CD4-positive, alpha-beta memory T cell (primary cell): ENCODE data around the gene ZC2HC1C. TPM values are rescaled to one million over a fixed set of nuclear protein-coding genes. Genes with fewer than 3 reads are reported as not detected.
"Not testable (repeated sequence)": the region's sequence is repeated elsewhere in the genome, so short reads cannot be mapped to it uniquely, and the experiment has no call there.

Experiments used
- CTCF ChIA-PET: fragments of 350-600 bp; sonication (Branson Sonifier 250); formaldehyde crosslinking; loops from one replicate; lab custom pipeline; 2021; ENCODE audit warnings: inconsistent platforms; ENCODE audit not compliant: partially characterized antibody; lab: Charles Lee
- POLR2A ChIA-PET: fragments of 350-600 bp; sonication (Branson Sonifier 250); formaldehyde crosslinking; loops from one replicate; lab custom pipeline; 2021; ENCODE audit not compliant: partially characterized antibody; lab: Charles Lee
- DNase-seq, 5 donors: peaks; one replicate each; pipeline versions ENCODE4 v3.0.0 to v3.0.0-alpha.2; 2020 to 2022; ENCODE audit warnings: mixed read lengths in 1 of 5
- H3K27ac ChIP-seq: one replicate; pipeline ENCODE4 v1.7.0; 2013; ENCODE audit warnings: low read depth, low read length
- H3K27me3 ChIP-seq: 2 replicates; pipeline ENCODE4 v1.7.0; 2013; ENCODE audit warnings: mild to moderate bottlenecking, low read length, moderate library complexity; ENCODE audit not compliant: insufficient read depth
- H3K36me3 ChIP-seq: 2 replicates; pipeline ENCODE4 v1.7.0; 2013; ENCODE audit warnings: mild to moderate bottlenecking, low read length, moderate library complexity; ENCODE audit not compliant: insufficient read depth
- H3K4me1 ChIP-seq: 2 replicates; pipeline ENCODE4 v1.7.0; 2013; ENCODE audit warnings: mild to moderate bottlenecking, low read length, moderate library complexity; ENCODE audit not compliant: insufficient read depth
- H3K4me3 ChIP-seq, 2 donors: one replicate each; pipeline ENCODE4 v1.7.0; 2013; ENCODE audit warnings: low read length in 2 of 2, mild to moderate bottlenecking in 1 of 2
- H3K9me3 ChIP-seq, 2 donors: one replicate each; pipeline ENCODE4 v1.7.0; 2013; ENCODE audit warnings: low read length in 2 of 2, control low read depth in 1 of 2; ENCODE audit not compliant: control insufficient read depth in 1 of 2
- H3K27ac Mint-ChIP-seq, 7 donors: one replicate each; pipeline ENCODE4 v1.8.0; 2020 to 2021; ENCODE audit warnings: mixed read lengths in 7 of 7, mild to moderate bottlenecking in 6 of 7, inconsistent platforms in 3 of 7, moderate library complexity in 3 of 7
- H3K27me3 Mint-ChIP-seq, 2 donors: one replicate each; pipeline ENCODE4 v1.8.0; 2020 to 2021; ENCODE audit warnings: mixed read lengths in 2 of 2
- H3K36me3 Mint-ChIP-seq, 2 donors: one replicate each; pipeline ENCODE4 v1.8.0; 2020 to 2021; ENCODE audit warnings: mixed read lengths in 2 of 2, inconsistent platforms in 1 of 2, mild to moderate bottlenecking in 1 of 2
- H3K4me1 Mint-ChIP-seq, 4 donors: one replicate each; pipeline ENCODE4 v1.8.0; 2020 to 2021; ENCODE audit warnings: mixed read lengths in 4 of 4, mild to moderate bottlenecking in 1 of 4
- H3K4me3 Mint-ChIP-seq, 8 donors: one replicate each; pipeline ENCODE4 v1.8.0; 2020 to 2021; ENCODE audit warnings: mixed read lengths in 8 of 8, mild to moderate bottlenecking in 7 of 8, moderate library complexity in 6 of 8, inconsistent platforms in 3 of 8
- H3K9me3 Mint-ChIP-seq, 8 donors: one replicate each; pipeline ENCODE4 v1.8.0; 2020 to 2021; ENCODE audit warnings: mixed read lengths in 8 of 8, mild to moderate bottlenecking in 5 of 8, inconsistent platforms in 3 of 8, moderate library complexity in 1 of 8
- intact Hi-C: fragments of 100-400 bp; cut with micrococcal nuclease; formaldehyde crosslinking; loops from one replicate; pipeline ENCODE4 v1.15.1; 2023
- polyA plus RNA-seq, 2 donors: library from polyadenylated mRNA; unstranded; fragments of 300-500 nt; fragmentation: Illumina TruSeq; gene quantifications; one replicate each; pipeline ENCODE4 v1.2.3, GENCODE V29; 2021
- total RNA-seq, 2 experiments: library from RNA; stranded (reverse); gene quantifications; one replicate each; pipeline ENCODE4 v1.2.3, GENCODE V29; 2021

ZC2HC1C gene
- total and polyA plus RNA-seq, 4 experiments from 2014 or later = 0.76 to 3.6 (median 1.2) TPM

DNA sequence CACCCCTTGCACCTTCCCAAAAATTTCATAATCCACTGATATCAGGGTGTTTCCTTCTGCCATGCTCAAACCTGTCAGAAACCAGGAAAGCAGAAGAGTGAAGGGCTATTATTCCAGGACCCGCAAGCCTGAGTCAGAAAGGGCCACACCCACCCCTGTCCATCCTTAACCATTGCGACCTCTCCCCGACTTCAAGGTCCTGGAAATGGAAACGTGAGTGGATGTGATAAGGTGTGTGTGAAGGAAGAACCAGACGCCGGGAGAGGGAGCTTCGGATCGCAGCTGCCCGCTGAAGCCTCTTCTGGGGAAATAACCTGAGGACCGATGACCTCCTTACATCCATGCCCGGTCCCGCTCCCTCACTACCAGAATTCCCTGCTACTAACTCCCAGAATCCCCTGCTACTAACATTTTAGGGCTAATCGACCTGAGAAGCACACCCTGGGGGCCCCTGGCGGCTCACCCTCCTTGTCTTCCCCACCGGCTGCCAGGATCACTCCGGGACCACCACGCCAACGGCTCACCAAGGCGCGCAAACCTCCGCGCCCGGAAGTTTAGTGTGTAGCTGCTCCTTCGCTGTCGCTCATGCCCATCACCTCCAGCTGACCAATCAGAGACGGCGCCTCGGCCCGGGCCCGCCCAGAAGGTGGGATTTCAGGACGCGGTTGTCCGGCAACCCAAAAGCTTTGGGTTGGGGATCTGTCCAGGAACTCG, 5.8 kb upstream of the ZC2HC1C start, which contains the start of gene ACYP1:
Gene ACYP1, minus strand, starts transcription at position 534 of the 714 bp plus-strand sequence. Its CDS starts 471 bp downstream, at position 63.
- H3K27ac ChIP-seq = peak within 1 kb of the TSS; percentile 76
- Mint-ChIP-seq H3K9me3 (no peaks in the 10 kb centered on the region), H3K4me1 (peaks cover 16 to 42% (median 24%) of the 10 kb centered on the region in 4 donors), H3K27ac (peak within 1 kb of the TSS; percentile 92 to 98 (median 97)), H3K36me3 (peaks cover 11 to 22% of the 10 kb centered on the region in 2 donors), H3K4me3 (peak within 1 kb of the TSS; percentile 96 to 100 (median 99)), H3K27me3 (no peaks in the 10 kb centered on the region)
- peak within 1 kb of the TSS; percentile 85 to 97 for H3K4me3 ChIP-seq
- intact Hi-C loops = loop anchor here (1.0 to 5.0 kb wide), 3 partner anchors 12 to 571 kb away; partner anchors contain the start of genes EIF2B2, ISCA2, MLH3 and NPC2
- POLR2A ChIA-PET = interaction anchor here (0.5 to 2.8 kb wide), 11 partner anchors 8 to 301 kb away, joined by 3 to 18 read pairs (median 4); partner anchors contain the start of genes EIF2B2, MLH3, NEK9 and YLPM1
- CTCF ChIA-PET = interaction anchor here (0.6 to 4.1 kb wide), 5 partner anchors 15 to 1119 kb away, joined by 3 to 25 read pairs (median 6); no protein-coding TSS in a partner anchor
- no peaks in the 10 kb centered on the region for H3K9me3 ChIP-seq
- peaks cover 20% of the 10 kb centered on the region for H3K4me1 ChIP-seq
- DNase-seq = peak; percentile 85 to 89 (median 87)
- no peaks in the 10 kb centered on the region for H3K36me3 ChIP-seq
- H3K27me3 ChIP-seq = no peaks in the 10 kb centered on the region

DNA sequence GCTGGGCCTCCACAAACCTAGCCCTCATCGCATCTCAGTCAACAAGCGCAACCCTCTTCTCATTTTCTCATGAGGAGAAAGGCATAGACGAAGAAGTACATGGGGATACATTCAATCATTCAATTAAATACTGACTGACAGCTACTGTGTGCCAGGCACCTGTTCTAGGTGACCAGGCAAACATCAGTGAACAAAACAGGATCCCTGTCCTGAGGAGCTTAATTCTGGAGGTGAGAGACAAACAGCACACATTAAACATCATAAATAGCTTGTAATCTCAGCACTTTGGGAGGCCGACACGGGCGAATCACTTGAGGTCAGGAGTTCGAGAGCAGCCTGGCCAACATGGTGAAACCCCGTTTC, 5.3 kb upstream of the ZC2HC1C start:
- Histone ChIP-seq H3K4me3 (peak overlapping the region; percentile 85 to 97), H3K4me1 (peaks cover 23% of the 10 kb centered on the region), H3K27ac (peak overlapping the region; percentile 76), H3K9me3 (no peaks in the 10 kb centered on the region), H3K27me3 (no peaks in the 10 kb centered on the region), H3K36me3 (no peaks in the 10 kb centered on the region)
- Mint-ChIP-seq H3K4me3 (peak overlapping the region; percentile 96 to 100 (median 99)), H3K36me3 (peaks cover 11 to 21% of the 10 kb centered on the region in 2 donors), H3K4me1 (peaks cover 15 to 42% (median 24%) of the 10 kb centered on the region in 4 donors), H3K9me3 (no peaks in the 10 kb centered on the region), H3K27ac (peak overlapping the region; percentile 92 to 98 (median 97)), H3K27me3 (no peaks in the 10 kb centered on the region)
- no peak for DNase-seq
- ChIA-PET POLR2A (interaction anchor here (0.7 to 2.8 kb wide), 9 partner anchors 10 to 301 kb away, joined by 3 to 18 read pairs (median 6); partner anchors contain the start of genes EIF2B2, MLH3, NEK9 and YLPM1), CTCF (interaction anchor here (1.1 to 4.1 kb wide), 3 partner anchors 15 to 224 kb away, joined by 3 to 25 read pairs (median 6); no protein-coding TSS in a partner anchor)
- intact Hi-C loops = loop anchor here (1.0 to 5.0 kb wide), 3 partner anchors 13 to 572 kb away; partner anchors contain the start of genes EIF2B2, ISCA2, MLH3 and NPC2

- Histone ChIP-seq H3K4me3 (no peak overlapping the region), H3K9me3 (no peaks in the 10 kb centered on the region), H3K27ac (no peak overlapping the region), H3K27me3 (no peaks in the 10 kb centered on the region), H3K4me1 (peaks cover 27% of the 10 kb centered on the region), H3K36me3 (no peaks in the 10 kb centered on the region)
- POLR2A ChIA-PET = interaction anchor here (1.3 kb wide), 1 partner anchor 16 kb away, joined by 3 read pairs; the partner anchor contains the start of gene MLH3
- H3K9me3 Mint-ChIP-seq = no peaks in the 10 kb centered on the region
- no peaks in the 10 kb centered on the region for H3K27me3 Mint-ChIP-seq
- H3K36me3 Mint-ChIP-seq = peaks cover 0 to 11% of the 10 kb centered on the region in 2 donors
- intact Hi-C loops = no loop called here
- no peak for DNase-seq
- peaks cover 14 to 30% (median 20%) of the 10 kb centered on the region in 4 donors for H3K4me1 Mint-ChIP-seq
- CTCF ChIA-PET = no interaction called here
- H3K4me3 Mint-ChIP-seq = no peak overlapping the region
- no peak overlapping the region for H3K27ac Mint-ChIP-seq
These were observed 2.8 kb upstream of the ZC2HC1C start for GRCh38 chr14:75066691-75067090.

GRCh38 chr14:75067212-75067611, 2.2 kb upstream of the ZC2HC1C start:
- Mint-ChIP-seq H3K27me3 (no peaks in the 10 kb centered on the region), H3K36me3 (peaks cover 0 to 11% of the 10 kb centered on the region in 2 donors), H3K27ac (no peak overlapping the region), H3K4me1 (peaks cover 14 to 30% (median 20%) of the 10 kb centered on the region in 4 donors), H3K9me3 (no peaks in the 10 kb centered on the region), H3K4me3 (no peak overlapping the region)
- no peaks in the 10 kb centered on the region for H3K36me3 ChIP-seq
- CTCF ChIA-PET = no interaction called here
- DNase-seq = no peak
- H3K4me3 ChIP-seq = no peak overlapping the region
- POLR2A ChIA-PET = interaction anchor here (0.8 kb wide), 1 partner anchor 162 kb away, joined by 3 read pairs; no protein-coding TSS in a partner anchor
- H3K27ac ChIP-seq = no peak overlapping the region
- H3K4me1 ChIP-seq = peaks cover 27% of the 10 kb centered on the region
- no peaks in the 10 kb centered on the region for H3K9me3 ChIP-seq
- no peaks in the 10 kb centered on the region for H3K27me3 ChIP-seq
- intact Hi-C loops = no loop called here

- H3K36me3 ChIP-seq, H3K4me3 ChIP-seq, intact Hi-C loops, H3K27ac ChIP-seq, H3K27ac Mint-ChIP-seq, H3K9me3 Mint-ChIP-seq, CTCF ChIA-PET, H3K27me3 ChIP-seq, H3K4me3 Mint-ChIP-seq, DNase-seq, H3K9me3 ChIP-seq, H3K27me3 Mint-ChIP-seq: not testable (repeated sequence)
- peaks cover 13 to 24% (median 18%) of the 10 kb centered on the region in 4 donors for H3K4me1 Mint-ChIP-seq
- POLR2A ChIA-PET = interaction anchor here (0.8 to 3.1 kb wide), 2 partner anchors 65 to 162 kb away, joined by 3 to 16 read pairs; partner anchors contain the start of gene EIF2B2
- H3K4me1 ChIP-seq = peaks cover 25% of the 10 kb centered on the region
- H3K36me3 Mint-ChIP-seq = peaks cover 0 to 11% of the 10 kb centered on the region in 2 donors
These were observed 1.7 kb upstream of the ZC2HC1C start for GRCh38 chr14:75067765-75068164.

DNA sequence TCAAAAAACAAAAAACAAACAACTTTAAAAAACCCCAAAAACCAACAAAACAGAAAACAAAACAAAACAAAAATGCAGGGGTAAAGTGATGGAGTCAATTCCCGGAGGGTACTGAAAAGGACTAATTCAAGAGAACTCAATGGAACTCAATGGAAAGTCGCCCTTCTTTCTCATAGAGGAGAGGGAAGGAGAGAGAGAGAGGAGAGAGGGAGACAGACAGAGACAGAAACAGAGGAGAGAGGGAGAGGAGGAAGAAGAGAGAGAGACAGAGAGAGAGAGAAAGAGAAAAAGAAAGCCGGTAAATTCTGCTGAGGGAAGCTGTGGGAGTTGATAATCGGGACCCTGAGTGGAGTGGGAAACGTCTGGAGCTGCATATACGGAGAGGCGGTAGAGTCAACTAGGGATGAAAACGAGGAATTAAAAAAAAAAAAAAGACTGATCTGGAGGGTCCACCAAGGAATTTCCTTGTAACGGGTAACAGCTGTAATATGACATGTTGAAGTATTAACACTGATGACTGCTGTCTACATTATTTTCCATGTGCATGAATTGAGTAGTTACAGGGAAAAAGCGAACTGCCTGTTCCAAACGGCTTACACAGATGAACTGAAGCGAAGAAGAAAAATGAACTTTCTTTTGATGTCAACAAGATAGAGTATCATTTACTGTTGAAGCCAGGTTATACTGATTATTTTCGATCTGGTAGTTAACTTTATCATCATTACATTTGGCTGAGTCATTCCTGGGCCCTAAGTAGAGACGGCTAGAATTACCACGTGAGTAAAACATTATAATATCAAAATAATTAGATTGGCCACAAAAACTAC, 934 bp upstream of the ZC2HC1C start:
- Histone ChIP-seq H3K4me3 (peak overlapping the region in 1 of 2 donors; percentile 58), H3K4me1 (peaks cover 18% of the 10 kb centered on the region), H3K27me3 (no peaks in the 10 kb centered on the region), H3K9me3 (no peaks in the 10 kb centered on the region), H3K36me3 (no peaks in the 10 kb centered on the region), H3K27ac (peak overlapping the region; percentile 32)
- no peak for DNase-seq
- no peak overlapping the region for H3K4me3 Mint-ChIP-seq
- ChIA-PET POLR2A (interaction anchor here (1.5 to 3.1 kb wide), 4 partner anchors 10 to 66 kb away, joined by 6 to 16 read pairs (median 8); partner anchors contain the start of genes EIF2B2, MLH3 and NEK9), CTCF (no interaction called here)
- H3K4me1 Mint-ChIP-seq = peaks cover 6 to 17% (median 11%) of the 10 kb centered on the region in 4 donors
- peaks cover 0 to 6% of the 10 kb centered on the region in 2 donors for H3K36me3 Mint-ChIP-seq
- no peak overlapping the region for H3K27ac Mint-ChIP-seq
- H3K27me3 Mint-ChIP-seq = no peaks in the 10 kb centered on the region
- intact Hi-C loops = loop anchor here (1.0 kb wide), 1 partner anchor 66 kb away; the partner anchor contains the start of gene EIF2B2
- H3K9me3 Mint-ChIP-seq = no peaks in the 10 kb centered on the region
